Measurements from ENCODE around the gene ERRFI1.

GRCh38 chr1:8075511-8076051, 49.5 kb upstream of the ERRFI1 start:
- no peak for TF ChIP-seq EZH2 (IDR thresholded peaks at IDR 0.05)
- TF ChIP-seq CTCF (IDR thresholded peaks at IDR 0.05) = no peak
